GM18502 (cell line): ENCODE data around the gene CD274.

Source experiments
- ATAC-seq: cut with Tn5 transposase; IDR thresholded peaks from one replicate; pipeline ENCODE4 v1.9.1; 2021; ENCODE audit warnings: mild to moderate bottlenecking; ENCODE audit not compliant: unreplicated experiment, poor library complexity

The CD274 gene

DNA sequence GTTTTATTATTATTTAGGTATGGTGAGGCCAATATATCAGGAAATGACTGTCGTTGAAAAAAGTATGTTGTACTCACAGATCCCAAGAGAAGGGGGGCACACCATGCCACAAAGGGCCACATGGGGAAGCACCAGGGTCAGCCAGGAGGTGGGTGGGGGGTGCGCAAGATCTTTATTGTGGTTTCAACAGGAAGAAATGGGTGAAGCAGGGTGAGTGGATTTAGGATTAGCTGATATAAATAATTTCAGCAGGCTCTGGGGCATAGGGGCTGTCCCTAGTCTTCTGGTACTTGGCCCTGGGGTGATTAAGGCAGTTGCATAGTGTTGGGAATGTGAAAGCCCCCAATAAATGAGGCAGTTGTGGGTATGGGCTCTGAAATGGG is 68.6 kb downstream of the CD274 start:
- peak; percentile 32 for ATAC-seq
